Measurements from ENCODE around the gene VAV1. TPM values are rescaled to one million over a fixed set of nuclear protein-coding genes. Genes with fewer than 3 reads are reported as not detected.
A peak's percentile ranks its signal among the peaks of the same experiment; 100 is the strongest.

Gene VAV1
- total and polyA plus RNA-seq, 9 of the 15 experiments (the other 6 are each of a cell fraction or from before 2014, with no cell fraction given), result 0.46 to 20.1 (median 11.1) TPM

- POLR2A ChIA-PET, result interaction anchor here (0.6 to 1.9 kb wide), 3 partner anchors 11 to 142 kb away, joined by 3 to 11 read pairs (median 3); no protein-coding TSS in a partner anchor
- WGBS (ENCODE audit: insufficient coverage, low coverage, missing lambda C conversion rate), result 63% methylated on average over 5 of the region's 7 CpGs
- no peak for DNase-seq (ENCODE audit: extremely low read depth in 1 of 4, low spot score in 3 of 4)
- FAIRE-seq, result no peak
- H3K9me3 ChIP-seq (replicated peaks; ENCODE audit: control insufficient read depth, insufficient read depth, low read depth, low read length), result no peaks in the 10 kb centered on the region
- in situ Hi-C loops (cut with MboI) (no loop called here), intact Hi-C loops (cut with micrococcal nuclease) (no loop called here)
- no peaks in the 10 kb centered on the region; the same call in 1 of the 2 replicates for H4K20me1 ChIP-seq (replicated peaks; ENCODE audit: control insufficient read depth, insufficient read depth, low read length)
- CTCF ChIA-PET (ENCODE audit: low intra/inter-chr PET ratio), result no interaction called here
- no peak overlapping the region for H3K27ac ChIP-seq (ENCODE audit: extremely low read depth, low read depth, low read length)
- H2AFZ ChIP-seq (ENCODE audit: low read depth, low read length), result no peak overlapping the region
- no peak overlapping the region for H3K4me3 ChIP-seq
- BruUV-seq (replicated peaks), result no TSS peak
- peaks cover 68% of the 10 kb centered on the region; the same call in 2 of the 3 replicates for H3K36me3 ChIP-seq (ENCODE audit: control insufficient read depth, insufficient read depth, low read length)
- H3K9ac ChIP-seq (ENCODE audit: insufficient read depth in 1 of 2, low read depth in 2 of 2, low read length in 2 of 2), result peak overlapping the region in 1 of 2 experiments; percentile 67; a peak in 1 of 4 replicates
- H3K4me1 ChIP-seq (replicated peaks in 1 of 2; ENCODE audit: control insufficient read depth in 2 of 2, insufficient read depth in 2 of 2, low read length in 2 of 2), result peaks cover 17 to 54% of the 10 kb centered on the region in 2 experiments
- H3K27me3 ChIP-seq (ENCODE audit: control insufficient read depth in 2 of 2, insufficient read depth in 2 of 2, low read length in 2 of 2), result no peaks in the 10 kb centered on the region
- H3K79me2 ChIP-seq (ENCODE audit: control insufficient read depth, insufficient read depth, low read length), result peaks cover 25% of the 10 kb centered on the region
- H3K9me1 ChIP-seq (ENCODE audit: control insufficient read depth, insufficient read depth, low read length), result no peaks in the 10 kb centered on the region
- H3K4me2 ChIP-seq (ENCODE audit: insufficient read depth, low read length), result no peak overlapping the region
- TF ChIP-seq NFE2 (IDR thresholded peaks at IDR 0.05; ENCODE audit: low read depth), result no peak
- TF ChIP-seq SIN3A (IDR thresholded peaks at IDR 0.05; ENCODE audit: borderline replicate concordance in 2 of 2, control insufficient read depth in 1 of 2, low read depth in 2 of 2, low read length in 2 of 2), result 0 out of 4 replicates have a peak, but pooled peaks of 1 of the 2 experiments have one; percentile 37
- ATAC-seq, result no peak
Measured at GRCh38 chr19:6743066-6743465, 29.4 kb upstream of the VAV1 start.

- H3K9me1 ChIP-seq (ENCODE audit: control insufficient read depth, insufficient read depth, low read length), result no peaks in the 10 kb centered on the region
- ChIA-PET POLR2A (interaction anchor here (0.7 to 1.9 kb wide), 3 partner anchors 10 to 119 kb away, joined by 3 to 11 read pairs (median 3); no protein-coding TSS in a partner anchor), CTCF (ENCODE audit: low intra/inter-chr PET ratio) (no interaction called here)
- no peaks in the 10 kb centered on the region; the same call in 1 of the 2 replicates for H4K20me1 ChIP-seq (replicated peaks; ENCODE audit: control insufficient read depth, insufficient read depth, low read length)
- H3K4me3 ChIP-seq, result no peak overlapping the region
- no TSS peak for BruUV-seq (replicated peaks)
- no peak overlapping the region for H3K27ac ChIP-seq (ENCODE audit: extremely low read depth, low read depth, low read length)
- in situ Hi-C loops (cut with MboI) (no loop called here), intact Hi-C loops (cut with micrococcal nuclease) (no loop called here)
- 0 out of 4 replicates have a peak overlapping the region, but pooled peaks of 1 of the 2 experiments have one; percentile 75 for H3K9ac ChIP-seq (ENCODE audit: insufficient read depth in 1 of 2, low read depth in 2 of 2, low read length in 2 of 2)
- no peak overlapping the region for H2AFZ ChIP-seq (ENCODE audit: low read depth, low read length)
- DNase-seq (ENCODE audit: extremely low read depth in 1 of 4, low spot score in 3 of 4), result no peak
- peaks cover 10 to 46% of the 10 kb centered on the region in 2 experiments for H3K4me1 ChIP-seq (replicated peaks in 1 of 2; ENCODE audit: control insufficient read depth in 2 of 2, insufficient read depth in 2 of 2, low read length in 2 of 2)
- FAIRE-seq, result no peak
- no peak overlapping the region for H3K4me2 ChIP-seq (ENCODE audit: insufficient read depth, low read length)
- H3K27me3 ChIP-seq (ENCODE audit: control insufficient read depth in 2 of 2, insufficient read depth in 2 of 2, low read length in 2 of 2), result no peaks in the 10 kb centered on the region
- WGBS (ENCODE audit: insufficient coverage, low coverage, missing lambda C conversion rate), result 89% methylated on average over 13 of the region's 15 CpGs
- no peak for ATAC-seq
- H3K79me2 ChIP-seq (ENCODE audit: control insufficient read depth, insufficient read depth, low read length), result peaks cover 25% of the 10 kb centered on the region
- H3K9me3 ChIP-seq (replicated peaks; ENCODE audit: control insufficient read depth, insufficient read depth, low read depth, low read length), result no peaks in the 10 kb centered on the region
- peaks cover 76% of the 10 kb centered on the region; the same call in 2 of the 3 replicates for H3K36me3 ChIP-seq (ENCODE audit: control insufficient read depth, insufficient read depth, low read length)
- no peak for TF ChIP-seq ZNF75A (CRISPR knock-in tag; IDR thresholded peaks at IDR 0.05)
- TF ChIP-seq, protein P1, sequence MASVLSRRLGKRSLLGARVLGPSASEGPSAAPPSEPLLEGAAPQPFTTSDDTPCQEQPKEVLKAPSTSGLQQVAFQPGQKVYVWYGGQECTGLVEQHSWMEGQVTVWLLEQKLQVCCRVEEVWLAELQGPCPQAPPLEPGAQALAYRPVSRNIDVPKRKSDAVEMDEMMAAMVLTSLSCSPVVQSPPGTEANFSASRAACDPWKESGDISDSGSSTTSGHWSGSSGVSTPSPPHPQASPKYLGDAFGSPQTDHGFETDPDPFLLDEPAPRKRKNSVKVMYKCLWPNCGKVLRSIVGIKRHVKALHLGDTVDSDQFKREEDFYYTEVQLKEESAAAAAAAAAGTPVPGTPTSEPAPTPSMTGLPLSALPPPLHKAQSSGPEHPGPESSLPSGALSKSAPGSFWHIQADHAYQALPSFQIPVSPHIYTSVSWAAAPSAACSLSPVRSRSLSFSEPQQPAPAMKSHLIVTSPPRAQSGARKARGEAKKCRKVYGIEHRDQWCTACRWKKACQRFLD (CRISPR knock-in tag; IDR thresholded peaks at IDR 0.05), result no peak
- TF ChIP-seq FOSL1 (tag; conservative IDR thresholded peaks at IDR 0.05), result no peak
- TF ChIP-seq HIVEP1 (CRISPR knock-in tag; IDR thresholded peaks at IDR 0.05), result no peak
- no peak for TF ChIP-seq KAT2B (IDR thresholded peaks at IDR 0.05; ENCODE audit: low read depth, low read length)
- TF ChIP-seq ZKSCAN3 (CRISPR knock-in tag; IDR thresholded peaks at IDR 0.05), result no peak
- no peak for TF ChIP-seq ADNP (tag; IDR thresholded peaks at IDR 0.05)
- no peak for TF ChIP-seq ILK (tag; IDR thresholded peaks at IDR 0.05; ENCODE audit: borderline replicate concordance, low read depth)
- no peak for TF ChIP-seq ILF3 (IDR thresholded peaks at IDR 0.05; ENCODE audit: borderline replicate concordance)
- no peak for TF ChIP-seq KAT8 (IDR thresholded peaks at IDR 0.05; ENCODE audit: low read depth)
Measured at GRCh38 chr19:6743714-6744380, 28.7 kb upstream of the VAV1 start.

All from K562 (cell line).